ENCODE measurements around the gene STXBP2. TPM values are rescaled to one million over a fixed set of nuclear protein-coding genes. Genes with fewer than 3 reads are reported as not detected.

The STXBP2 gene
- total RNA-seq, 1 experiment from 2014 or later, result 92.5 TPM

DNA sequence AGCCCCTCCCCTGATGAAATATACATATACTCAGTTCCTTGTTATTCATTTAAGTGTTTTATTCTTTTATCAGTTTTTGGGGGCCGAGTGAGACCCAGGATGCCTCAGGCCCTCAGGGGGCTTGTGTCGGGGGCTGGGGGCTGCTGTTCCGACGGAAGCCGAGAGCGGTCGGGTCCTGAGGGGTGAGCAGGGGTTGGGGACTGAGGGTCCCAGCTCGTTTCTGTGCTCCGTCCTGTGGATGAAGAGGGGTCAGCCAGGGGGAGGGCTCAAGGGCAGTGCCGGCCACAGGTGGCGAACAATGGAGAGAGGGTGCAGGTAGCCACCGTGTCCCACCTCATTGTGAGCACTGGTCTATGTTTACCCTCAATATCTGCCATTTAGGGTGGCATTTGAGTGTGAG is 5.3 kb upstream of the STXBP2 start:
- Histone ChIP-seq H2BK120ac (ENCODE audit: low read depth, low read length, poor library complexity, severe bottlenecking) (no peak overlapping the region), H2AK5ac (ENCODE audit: insufficient read length, low read length) (no peak overlapping the region)
- no CpG with 5 or more reads among the region's 12 CpGs for WGBS (ENCODE audit: extremely low coverage, insufficient read length, low lambda C conversion rate)

More for the DNA sequence above, 5.3 kb upstream of the STXBP2 start:
- no peak overlapping the region for H3K27ac ChIP-seq (ENCODE audit: insufficient read length, low read depth, low read length)
- no peak overlapping the region for H3K18ac ChIP-seq (ENCODE audit: insufficient read length, low read depth, low read length)
- H3K4me2 ChIP-seq (ENCODE audit: insufficient read depth, insufficient read length, low read length), result no peak overlapping the region
- Mint-ChIP-seq H3K36me3 (ENCODE audit: insufficient read depth in 1 of 3, low read depth in 3 of 3) (peaks cover 4 to 16% (median 12%) of the 10 kb centered on the region in 3 experiments; a peak in 6 of 7 replicates), H3K9me3 (no peaks in the 10 kb centered on the region; a peak in 2 of 5 replicates), H3K4me1 (peaks cover 15 to 28% of the 10 kb centered on the region in 2 experiments), H3K27ac (no peak overlapping the region), H3K27me3 (ENCODE audit: low read depth) (peaks cover 27% of the 10 kb centered on the region), H3K4me3 (peak overlapping the region in 1 of 2 experiments; percentile 12; a peak in 1 of 5 replicates)
- no peak overlapping the region for H3K9ac ChIP-seq (ENCODE audit: extremely low read depth, insufficient read length, low read length)
- peaks cover 14% of the 10 kb centered on the region for H3K23me2 ChIP-seq (ENCODE audit: insufficient read length, low read depth, low read length, poor library complexity, severe bottlenecking)
- H4K91ac ChIP-seq (ENCODE audit: insufficient read length, low read depth, low read length), result no peak overlapping the region
- H3K4me1 ChIP-seq (ENCODE audit: insufficient read depth, low read length), result no peaks in the 10 kb centered on the region
- no peaks in the 10 kb centered on the region for H4K20me1 ChIP-seq (ENCODE audit: control insufficient read depth, insufficient read depth, insufficient read length)
- H2BK12ac ChIP-seq (ENCODE audit: insufficient read length, low read depth, low read length), result no peak overlapping the region
- no peaks in the 10 kb centered on the region for H3K9me3 ChIP-seq (ENCODE audit: control insufficient read depth, low read depth, low read length)
- peaks cover 16% of the 10 kb centered on the region; the same call in 1 of the 2 replicates for H3K27me3 ChIP-seq (ENCODE audit: insufficient read depth, low read length)
- no peak overlapping the region for H3K4ac ChIP-seq (ENCODE audit: low read depth, low read length)
- H2BK15ac ChIP-seq (ENCODE audit: low read depth, low read length), result no peak overlapping the region
- no peak overlapping the region for H2AFZ ChIP-seq (ENCODE audit: low read length)
- no peak for DNase-seq
- TF ChIP-seq, protein P1, sequence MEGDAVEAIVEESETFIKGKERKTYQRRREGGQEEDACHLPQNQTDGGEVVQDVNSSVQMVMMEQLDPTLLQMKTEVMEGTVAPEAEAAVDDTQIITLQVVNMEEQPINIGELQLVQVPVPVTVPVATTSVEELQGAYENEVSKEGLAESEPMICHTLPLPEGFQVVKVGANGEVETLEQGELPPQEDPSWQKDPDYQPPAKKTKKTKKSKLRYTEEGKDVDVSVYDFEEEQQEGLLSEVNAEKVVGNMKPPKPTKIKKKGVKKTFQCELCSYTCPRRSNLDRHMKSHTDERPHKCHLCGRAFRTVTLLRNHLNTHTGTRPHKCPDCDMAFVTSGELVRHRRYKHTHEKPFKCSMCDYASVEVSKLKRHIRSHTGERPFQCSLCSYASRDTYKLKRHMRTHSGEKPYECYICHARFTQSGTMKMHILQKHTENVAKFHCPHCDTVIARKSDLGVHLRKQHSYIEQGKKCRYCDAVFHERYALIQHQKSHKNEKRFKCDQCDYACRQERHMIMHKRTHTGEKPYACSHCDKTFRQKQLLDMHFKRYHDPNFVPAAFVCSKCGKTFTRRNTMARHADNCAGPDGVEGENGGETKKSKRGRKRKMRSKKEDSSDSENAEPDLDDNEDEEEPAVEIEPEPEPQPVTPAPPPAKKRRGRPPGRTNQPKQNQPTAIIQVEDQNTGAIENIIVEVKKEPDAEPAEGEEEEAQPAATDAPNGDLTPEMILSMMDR (conservative IDR thresholded peaks at IDR 0.05), result no peak
- H3T11ph ChIP-seq (ENCODE audit: low read length), result no peak overlapping the region
- H3K23ac ChIP-seq (ENCODE audit: insufficient read length, low read depth, low read length), result no peak overlapping the region
- H4K8ac ChIP-seq (replicated peaks; ENCODE audit: insufficient read length, low read depth, low read length), result no peak overlapping the region
- peaks cover 26% of the 10 kb centered on the region; the same call in 1 of the 2 replicates for H3K79me2 ChIP-seq (ENCODE audit: insufficient read depth, low read length)
- no peak overlapping the region for H2BK5ac ChIP-seq (ENCODE audit: insufficient read length, low read length)
- H2BK20ac ChIP-seq (ENCODE audit: low read depth, low read length, poor library complexity, severe bottlenecking), result no peak overlapping the region
- H3K14ac ChIP-seq (ENCODE audit: insufficient read depth, low read length), result no peak overlapping the region
- no peak overlapping the region for H3K56ac ChIP-seq (ENCODE audit: insufficient read length, low read depth, low read length)
- H3K79me1 ChIP-seq (ENCODE audit: insufficient read depth, low read depth, low read length, poor library complexity, severe bottlenecking), result peaks cover 20% of the 10 kb centered on the region
- H4K5ac ChIP-seq (ENCODE audit: insufficient read length, low read depth, low read length), result no peak overlapping the region
